ENCODE measurements around the gene PTPN22. TPM values are rescaled to one million over a fixed set of nuclear protein-coding genes. Genes with fewer than 3 reads are reported as not detected.
"Not testable (repeated sequence)": the region's sequence is repeated elsewhere in the genome, so short reads cannot be mapped to it uniquely, and the experiment has no call there.

The PTPN22 gene
- total RNA-seq, 1 donor from 2014 or later = 0.26 TPM

DNA sequence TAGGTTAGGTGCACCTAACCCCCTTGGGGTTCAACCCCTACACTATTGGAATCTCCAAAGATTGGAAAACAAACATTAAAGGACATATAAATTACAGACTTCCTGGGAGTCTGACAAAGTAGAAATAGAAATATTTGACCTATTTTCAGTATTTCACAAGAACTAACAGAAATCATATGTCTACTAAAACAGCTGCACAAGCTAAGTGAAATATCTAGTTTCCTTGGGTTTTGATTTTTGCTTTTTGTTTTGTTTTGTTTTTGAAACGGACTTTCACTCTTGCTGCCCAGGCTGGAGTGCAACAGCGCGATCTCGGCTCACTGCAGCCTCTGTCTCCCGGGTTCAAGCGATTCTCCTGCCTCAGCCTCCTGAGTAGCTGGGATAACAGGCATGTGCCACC is 18.8 kb downstream of the PTPN22 start:
- DNase-seq (ENCODE audit: low read depth in 2 of 2) = not testable (repeated sequence)

DNA sequence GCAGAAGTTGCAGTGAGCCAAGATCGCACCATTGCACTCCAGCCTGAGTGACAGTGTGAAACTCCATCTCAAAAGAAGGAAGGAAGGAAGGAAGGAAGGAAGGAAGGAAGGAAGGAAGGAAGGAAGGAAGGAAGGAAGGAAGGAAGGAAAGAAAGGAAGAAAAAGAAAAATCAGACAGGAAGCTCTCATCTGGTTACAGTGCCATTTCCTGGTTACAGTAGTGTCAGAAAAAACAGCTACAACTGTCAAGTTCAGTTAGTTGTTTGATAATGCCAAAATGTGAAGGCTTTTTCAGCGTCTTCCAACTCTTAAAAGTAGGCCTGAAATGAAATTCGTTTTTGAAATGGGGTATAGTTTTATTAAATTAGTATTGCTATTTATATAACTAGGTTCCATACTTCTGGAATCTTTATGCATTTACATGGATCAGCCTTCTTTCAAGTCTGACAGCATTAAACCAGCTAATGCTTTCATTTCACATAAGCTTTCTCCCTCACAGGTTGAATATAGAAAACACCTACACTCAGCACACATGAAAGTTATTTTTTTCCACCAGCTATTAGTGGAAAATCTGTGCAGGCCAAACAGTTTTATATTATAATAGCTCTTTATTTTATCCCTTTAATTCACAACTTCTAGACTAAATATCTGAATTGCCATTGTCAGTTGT is 21.2 kb downstream of the PTPN22 start:
- no peak for DNase-seq (ENCODE audit: low read depth in 2 of 2)

DNA sequence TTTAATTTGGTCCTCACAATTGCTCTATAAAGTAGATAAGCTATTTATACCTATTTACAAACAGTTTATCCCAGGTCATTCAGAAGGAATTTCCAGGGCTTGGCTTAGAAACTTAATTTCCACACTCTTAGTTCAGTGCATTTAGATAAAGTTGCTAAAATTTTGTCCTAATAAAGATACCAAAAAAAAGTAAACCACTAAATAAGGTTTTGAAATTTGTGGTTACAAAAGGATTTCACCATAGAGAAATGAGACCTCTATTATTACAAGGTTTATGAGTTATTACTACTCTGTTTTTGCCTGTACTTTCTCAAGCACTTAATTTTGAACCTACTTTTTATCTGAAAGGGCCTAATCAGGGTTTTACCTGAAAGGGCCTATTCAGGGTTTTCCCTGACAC is 22.4 kb downstream of the PTPN22 start:
- no peak for DNase-seq (ENCODE audit: low read depth in 2 of 2)

DNA sequence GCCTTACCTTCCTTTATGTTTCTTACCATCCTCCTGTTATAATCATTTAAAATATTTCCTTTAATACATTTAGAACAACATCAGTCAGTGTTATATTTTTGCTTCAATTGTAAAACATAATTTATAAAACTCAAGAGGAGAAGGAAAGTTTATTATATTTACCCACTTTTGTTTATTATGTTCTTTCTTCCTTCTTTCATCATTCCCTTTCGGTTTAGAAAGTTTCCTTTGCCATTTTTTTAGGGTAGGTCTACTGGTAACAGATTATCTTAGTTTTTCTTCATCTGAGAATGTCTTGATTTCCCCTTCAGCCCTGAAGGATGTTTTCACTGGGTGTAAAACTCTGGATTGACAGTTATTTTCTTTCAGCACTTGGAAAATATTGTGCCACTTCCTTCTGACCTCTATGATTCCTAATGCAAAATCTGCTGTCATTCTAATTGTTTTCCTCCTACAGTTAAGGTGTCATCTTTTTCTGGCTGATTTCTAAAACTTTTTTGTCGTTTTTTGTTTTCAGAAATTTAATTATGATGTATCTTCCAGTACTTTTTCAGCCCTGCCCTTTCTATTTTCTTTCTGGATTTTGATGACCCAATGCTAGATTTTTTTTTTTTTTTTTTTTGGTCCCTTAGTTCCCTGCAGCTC is 25.0 kb downstream of the PTPN22 start:
- no peak for DNase-seq (ENCODE audit: low read depth in 2 of 2)

DNA sequence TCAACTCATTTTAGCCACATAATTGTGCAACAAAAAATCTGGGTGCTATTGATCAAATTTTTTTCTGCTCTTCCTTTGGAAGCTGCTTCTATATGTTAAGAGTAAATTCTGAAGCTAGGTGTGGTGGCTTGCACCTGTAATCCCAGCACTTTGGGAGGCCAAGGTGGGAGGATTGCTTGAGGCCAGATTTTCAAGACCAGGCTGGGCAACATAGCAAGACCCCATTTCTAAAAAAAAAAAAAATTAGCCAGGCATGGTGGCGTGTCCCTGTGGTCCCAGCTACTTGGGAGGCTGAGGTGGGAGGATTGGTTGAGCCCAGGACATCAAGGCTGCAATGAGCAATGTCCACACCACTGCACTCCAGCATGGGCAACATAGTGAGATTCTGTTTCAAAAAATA is 35.0 kb downstream of the PTPN22 start:
- DNase-seq (ENCODE audit: low read depth in 2 of 2) = no peak

DNA sequence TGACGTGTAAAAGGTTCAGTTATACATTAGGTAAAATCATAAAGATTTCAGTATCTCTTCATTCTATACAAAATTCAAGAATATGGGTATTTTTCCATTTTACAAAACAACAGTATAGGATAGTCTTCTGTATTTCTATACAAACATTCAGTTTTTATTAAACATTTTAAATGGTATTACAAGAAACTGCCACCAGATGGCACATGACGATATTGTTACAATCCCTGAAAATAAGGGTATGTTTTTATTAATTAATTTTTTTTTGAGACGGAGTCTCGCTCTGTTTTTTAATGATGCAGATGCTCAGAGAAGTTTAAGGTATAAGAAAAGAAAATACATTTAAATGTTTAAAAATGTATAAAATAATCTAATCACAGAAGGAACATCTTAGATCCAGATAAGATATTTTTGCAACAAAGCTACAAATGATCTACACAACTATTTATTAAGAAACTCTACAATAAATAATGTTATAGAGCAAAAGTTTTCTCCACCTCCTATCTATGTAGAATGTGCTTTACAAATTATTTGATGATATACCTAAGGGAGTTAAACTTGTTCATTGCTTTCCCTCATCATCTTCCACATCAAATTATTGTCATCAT is 35.7 kb downstream of the PTPN22 start:
- peak; percentile 39 to 69 for DNase-seq (ENCODE audit: low read depth in 2 of 2)

DNA sequence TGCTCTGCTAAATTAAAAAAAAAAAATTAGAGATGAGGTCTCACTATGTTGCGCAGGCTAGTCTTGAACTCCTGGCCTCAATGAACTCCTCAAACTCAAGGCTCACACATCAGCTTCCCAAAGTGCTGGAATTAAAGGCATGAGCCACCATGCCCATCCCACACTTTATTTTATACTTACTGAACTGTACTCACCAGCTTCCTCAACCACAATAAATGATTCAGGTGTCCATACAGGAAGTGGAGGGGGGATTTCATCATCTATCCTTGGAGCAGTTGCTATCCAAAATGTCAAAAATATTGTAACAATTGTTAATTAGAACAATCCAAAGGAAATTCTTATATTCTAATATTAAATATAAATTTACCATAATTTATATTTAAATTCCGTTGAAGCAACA is 36.8 kb downstream of the PTPN22 start:
- DNase-seq (ENCODE audit: low read depth in 2 of 2) = no peak

DNA sequence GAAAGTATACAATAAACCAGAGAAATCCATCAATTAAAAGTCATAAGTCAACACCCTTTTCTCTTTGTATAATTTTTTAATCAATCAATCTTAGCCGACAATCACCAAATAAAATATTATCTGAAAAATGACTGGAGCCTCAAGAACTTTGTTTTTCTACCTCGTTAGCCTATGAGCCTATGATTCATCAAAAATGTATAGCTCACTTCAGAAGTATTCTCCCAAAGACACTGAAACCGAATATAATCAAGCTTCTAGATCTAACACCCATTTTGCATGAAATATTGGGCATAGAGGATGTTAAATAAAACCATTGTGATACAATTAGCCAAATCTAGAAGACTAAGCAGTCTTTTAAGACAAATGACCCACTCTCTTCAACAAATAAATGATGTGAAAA is 41.5 kb downstream of the PTPN22 start:
- DNase-seq (ENCODE audit: low read depth in 2 of 2) = no peak

DNA sequence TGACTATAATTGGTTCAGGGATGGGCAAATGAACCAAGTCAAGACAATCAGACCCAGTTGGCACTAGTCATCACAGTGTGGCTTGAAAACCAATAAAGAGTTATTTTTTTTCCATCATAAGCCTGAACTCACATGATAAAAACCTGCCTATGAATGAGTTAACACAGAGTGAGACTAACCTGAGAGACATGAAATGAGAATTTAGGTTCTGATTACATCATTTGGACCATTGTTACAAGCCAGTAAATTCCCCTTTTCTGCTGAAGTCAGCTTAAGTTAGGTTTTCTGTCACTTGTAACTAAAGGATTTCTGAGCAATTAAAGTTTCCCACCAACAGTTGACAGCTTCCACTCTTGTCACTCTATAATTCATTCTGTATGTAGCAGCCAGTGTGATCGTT is 49.6 kb downstream of the PTPN22 start:
- no peak for DNase-seq (ENCODE audit: low read depth in 2 of 2)

DNA sequence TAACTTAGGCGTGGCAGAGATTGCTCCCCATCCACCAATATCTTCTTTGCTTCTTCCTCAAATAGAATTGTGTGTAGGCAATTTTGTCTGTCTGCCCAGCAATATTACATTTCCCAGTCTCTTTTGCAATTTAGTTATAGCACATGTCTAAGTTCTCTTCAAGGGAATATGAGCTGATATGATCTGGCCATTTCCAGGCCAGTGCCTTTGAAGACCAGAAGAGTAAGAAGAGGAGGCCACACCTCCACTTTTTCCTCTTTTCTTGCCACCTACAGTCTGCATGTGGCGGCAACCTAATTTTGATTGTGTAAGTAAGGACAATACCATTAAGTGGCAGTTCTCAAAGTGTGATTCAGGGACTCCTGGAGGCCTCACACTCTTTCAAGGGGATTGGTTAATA is 52.9 kb downstream of the PTPN22 start:
- no peak for DNase-seq (ENCODE audit: low read depth in 2 of 2)

DNA sequence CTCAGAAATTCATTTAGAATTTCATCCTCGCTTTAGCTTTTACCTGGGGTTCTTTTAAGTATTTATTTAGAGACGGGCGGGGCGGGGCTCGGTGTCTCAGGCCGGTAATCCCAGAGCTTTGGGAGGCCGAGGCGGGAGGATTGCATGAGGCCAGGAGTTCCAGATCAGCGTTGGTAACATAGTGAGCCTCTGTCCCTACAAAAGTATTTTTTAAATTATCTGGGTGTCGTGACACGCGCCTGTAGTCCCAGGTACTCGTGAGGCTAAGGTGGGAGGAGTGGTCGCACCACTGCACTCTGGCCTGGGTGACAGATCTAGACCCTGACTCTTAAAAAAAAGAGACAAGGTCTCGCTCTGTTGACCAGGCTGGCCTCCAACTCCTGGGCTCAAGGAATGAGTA is 58.3 kb downstream of the PTPN22 start:
- DNase-seq (ENCODE audit: low read depth in 2 of 2) = no peak

DNA sequence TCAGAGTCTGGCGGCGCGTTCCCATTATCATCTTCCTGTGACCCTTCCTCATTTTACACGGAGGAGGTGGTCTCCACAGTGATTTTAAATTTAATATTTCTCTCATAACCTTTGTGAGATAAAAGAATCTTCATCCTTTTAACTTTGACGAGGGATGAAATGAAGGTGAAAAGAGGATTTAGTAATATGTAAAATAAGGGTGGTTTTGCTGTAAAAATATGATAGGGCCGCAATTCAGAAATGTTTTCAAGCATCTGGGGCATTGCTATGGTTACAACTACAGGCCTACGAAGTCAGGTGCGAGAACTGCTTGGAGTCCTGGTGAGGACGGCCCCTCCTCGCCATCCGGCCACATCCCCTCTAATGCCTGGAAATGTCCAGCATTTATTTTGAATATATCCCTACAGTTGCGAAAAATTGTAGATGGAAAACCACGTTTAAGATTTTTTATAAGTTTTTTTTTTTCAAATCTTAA is 58.8 kb downstream of the PTPN22 start:
- DNase-seq (ENCODE audit: low read depth in 2 of 2) = peak in 1 of 2 donors; percentile 40

DNA sequence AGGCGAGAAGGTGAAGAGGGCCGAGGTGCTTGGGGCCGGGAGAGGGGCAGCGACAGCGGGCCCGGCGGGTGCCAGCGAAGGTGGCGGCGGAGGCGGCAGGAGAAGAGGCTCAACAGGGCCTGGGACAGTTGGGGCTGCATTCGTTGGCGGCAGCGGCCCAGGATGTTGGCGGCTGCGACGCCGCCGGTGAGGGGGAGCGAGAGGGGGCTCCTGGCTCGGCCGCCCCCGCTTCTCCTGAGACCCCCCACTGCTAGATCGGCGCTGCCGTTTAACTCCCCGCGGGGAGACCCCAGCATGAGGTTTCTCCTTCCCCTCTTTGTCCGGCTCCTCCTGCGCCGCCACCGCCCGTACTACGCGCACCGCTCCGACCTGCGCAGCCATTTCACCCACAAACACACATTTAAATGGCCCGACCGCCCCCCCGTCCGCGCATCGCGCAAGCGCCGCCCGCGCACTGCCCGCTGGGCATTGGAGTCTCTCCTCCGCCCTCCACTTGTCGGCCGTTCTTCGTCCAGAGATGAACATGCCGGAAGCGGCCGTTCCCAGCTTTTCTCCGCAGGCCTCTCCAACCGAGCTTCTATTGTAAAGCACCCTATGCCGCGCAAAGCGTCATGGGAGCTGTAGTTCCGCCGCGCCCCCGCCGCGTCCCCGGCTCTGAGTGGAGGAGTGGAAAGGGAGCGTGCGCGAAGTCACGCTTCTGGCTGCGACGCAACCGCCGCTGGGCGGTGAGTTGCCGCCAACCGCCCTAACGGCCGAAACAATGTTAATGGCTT is 59.4 kb downstream of the PTPN22 start, which contains the start of gene RSBN1:
RSBN1 (minus strand) TSS at position 589 of the 773 bp plus-strand sequence; CDS start at position 525, 64 bp downstream.
- DNase-seq (ENCODE audit: low read depth in 2 of 2) = peak; percentile 98 to 100

DNA sequence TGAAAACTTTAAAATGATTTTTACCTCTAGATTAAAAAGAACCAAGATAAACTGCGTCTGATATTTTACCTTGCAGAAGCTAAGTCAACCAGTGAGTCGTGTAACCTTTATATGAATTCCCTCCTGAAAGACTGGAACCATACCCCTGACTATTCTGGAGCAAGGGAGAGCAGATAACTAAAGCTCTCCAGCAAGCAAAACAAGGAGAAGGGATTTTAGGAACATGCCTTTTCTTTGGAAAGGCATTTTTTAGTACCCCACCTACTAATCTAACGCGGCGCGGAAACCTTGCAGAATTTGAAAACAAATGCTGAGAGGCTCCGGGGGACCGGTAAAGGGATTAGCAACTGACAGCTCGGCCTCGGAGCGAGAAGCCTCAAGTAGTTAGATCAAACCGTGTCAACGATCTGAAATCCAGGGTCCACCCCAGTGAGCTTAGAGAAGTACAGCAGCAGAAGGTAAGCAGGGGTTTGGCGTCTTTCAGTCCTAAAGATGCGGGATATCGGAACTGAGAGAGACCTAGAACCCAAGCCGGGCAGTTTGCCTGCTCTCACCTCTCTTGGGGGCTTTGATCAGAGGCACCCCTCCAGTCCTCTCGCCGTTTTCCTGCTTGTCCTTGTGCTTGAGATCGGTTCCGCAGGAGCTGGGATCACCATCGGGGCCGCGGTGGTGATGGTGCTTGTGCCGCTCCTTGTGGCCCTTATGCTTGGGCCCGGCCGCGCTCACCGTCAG is 60.2 kb downstream of the PTPN22 start:
- no peak for DNase-seq (ENCODE audit: low read depth in 2 of 2)

DNA sequence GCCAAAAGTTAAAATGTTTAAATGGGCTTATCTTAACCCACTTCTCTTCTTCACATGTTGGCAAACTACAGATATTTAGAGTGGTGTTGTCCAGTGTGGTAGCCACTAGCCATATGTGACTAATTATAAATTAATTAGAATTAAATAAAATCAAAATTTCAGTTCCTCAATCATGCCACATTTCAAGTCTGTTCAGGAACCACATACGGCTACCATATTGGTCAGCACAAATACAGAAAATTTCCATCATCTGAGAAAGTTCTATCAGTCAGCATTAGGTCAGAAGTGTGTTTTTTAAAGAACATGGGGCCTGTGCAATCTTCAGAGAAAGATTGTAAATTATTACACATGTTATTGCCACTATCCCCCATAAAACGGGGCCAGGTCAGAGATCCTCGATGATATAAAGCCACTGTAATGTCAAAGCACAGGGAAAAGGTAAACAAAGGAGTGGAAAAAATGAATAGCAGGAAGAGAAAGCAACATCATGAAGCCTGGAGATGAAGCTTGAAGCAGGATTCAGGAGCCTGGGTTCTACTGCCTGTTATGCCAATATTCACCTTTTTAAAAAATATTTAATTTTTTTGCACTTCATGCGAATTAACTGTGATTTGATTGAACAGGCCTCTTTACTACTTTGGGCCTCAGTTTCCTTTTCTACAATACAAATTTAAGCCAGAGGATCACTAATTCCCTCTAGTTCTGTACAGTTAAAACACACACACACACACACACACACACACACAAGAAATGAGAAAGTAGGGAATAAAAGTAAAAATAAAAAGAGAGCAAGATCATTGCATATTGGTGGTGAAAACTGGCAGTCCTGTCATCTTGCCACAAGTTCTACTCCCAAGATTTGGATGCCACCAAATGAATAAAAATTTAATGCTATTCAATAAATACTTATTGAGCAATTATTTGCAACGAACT is 61.6 kb downstream of the PTPN22 start:
- peak; percentile 32 to 72 for DNase-seq (ENCODE audit: low read depth in 2 of 2)

DNA sequence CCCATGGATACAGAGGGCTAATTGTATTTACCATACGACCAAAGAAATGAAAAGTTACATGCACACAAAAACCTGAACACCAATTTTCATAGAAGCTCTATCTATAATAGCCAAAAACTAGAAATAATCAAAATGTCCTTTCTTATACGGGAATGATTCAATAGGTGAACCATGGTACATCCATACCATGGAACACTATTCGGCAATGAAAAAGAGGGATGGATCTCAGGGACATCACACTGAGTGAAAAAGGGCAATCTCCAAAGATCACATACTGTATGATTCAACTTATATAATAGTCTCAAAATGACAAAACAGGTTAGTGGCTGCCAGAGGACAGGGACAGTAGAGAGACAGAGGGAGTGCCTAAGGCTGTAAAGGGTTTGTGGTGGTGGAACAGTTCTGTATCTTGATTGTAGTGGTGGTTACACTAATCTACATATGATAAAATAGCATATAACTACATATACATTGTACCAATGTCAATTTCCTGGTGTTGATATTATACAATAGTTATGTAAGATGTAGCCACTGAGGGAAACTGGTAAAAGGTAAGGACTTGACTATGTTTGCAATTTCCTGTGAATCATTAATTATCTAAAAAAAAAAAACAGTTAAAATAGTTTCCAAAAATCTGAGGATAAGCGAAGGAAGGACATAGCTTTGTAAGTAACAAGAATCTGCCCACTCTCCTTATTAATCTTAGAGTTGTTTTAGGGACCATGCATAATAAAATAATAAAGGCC is 62.9 kb downstream of the PTPN22 start:
- no peak for DNase-seq (ENCODE audit: low read depth in 2 of 2)

DNA sequence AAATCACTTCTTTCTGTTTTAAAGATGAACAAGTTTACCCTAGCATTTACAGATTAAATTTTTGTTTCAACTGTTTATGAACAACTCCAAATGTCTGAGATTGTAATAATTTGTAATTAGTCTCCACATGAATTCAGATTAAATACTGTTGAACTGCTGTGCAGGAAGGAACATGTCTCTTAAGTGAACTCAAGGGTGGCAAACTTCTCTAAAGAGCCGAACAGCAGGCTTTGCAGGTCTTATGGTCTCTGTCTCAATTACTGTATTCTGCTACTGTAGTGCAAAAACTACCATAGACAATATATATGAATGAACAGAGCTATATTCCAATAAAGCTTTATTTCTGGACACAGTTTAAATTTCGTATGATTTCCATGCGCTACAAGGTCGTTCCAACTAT is 65.9 kb downstream of the PTPN22 start:
- DNase-seq (ENCODE audit: low read depth in 2 of 2) = no peak

DNA sequence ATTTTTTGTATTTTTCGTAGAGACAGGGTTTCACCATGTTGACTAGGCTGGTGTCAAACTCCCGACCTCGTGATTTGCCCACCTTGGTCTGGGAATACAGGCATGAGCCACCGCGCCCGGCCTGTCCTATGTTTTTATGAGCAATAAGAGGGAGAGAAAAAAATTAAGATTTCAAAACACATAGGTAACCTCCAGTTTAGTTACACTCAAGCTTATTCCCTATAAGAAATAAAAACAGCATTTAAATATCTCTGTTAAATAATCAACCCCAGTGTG is 66.3 kb downstream of the PTPN22 start:
- no peak for DNase-seq (ENCODE audit: low read depth in 2 of 2)

DNA sequence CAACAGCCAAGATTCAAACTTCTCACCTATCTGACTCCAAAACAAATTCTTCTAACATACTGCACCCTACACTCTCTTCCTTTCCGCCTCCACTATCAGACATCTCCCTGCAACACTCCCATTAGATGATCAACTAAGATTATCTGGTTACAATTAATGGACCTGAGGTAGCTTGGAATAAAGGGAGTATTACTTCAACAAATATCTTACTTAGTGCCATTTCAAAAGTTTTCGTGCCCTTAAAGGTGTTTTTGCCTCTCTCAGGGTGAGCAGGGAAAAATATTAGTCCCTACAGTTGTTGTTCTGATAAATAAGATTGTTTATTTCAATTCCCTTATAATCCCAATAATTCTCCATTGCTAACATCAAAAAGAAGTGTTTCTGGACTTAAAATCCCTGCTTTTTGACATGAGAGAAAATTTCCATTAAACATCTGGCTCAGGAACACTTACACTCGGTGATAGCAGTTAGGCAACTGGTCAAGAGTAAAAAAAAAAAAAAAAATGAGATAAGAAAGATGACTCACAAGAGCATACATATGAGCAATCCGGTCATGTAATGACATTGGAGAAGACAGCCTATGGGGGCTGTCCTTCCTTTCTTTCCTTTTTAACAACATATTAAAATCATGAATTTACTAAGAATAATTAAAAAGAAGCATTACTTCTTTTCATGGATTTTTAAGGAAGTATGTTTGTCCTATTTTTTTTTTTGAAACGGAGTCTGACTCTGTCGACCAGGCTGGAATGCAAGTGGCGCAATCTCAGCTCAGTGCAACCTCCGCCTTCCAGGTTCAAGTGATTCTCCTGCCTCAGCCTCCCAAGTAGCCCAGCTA is 66.9 kb downstream of the PTPN22 start:
- DNase-seq (ENCODE audit: low read depth in 2 of 2) = peak in 1 of 2 donors; percentile 43
